ENCODE data around the gene VPS37C.
"Not testable (repeated sequence)": the region's sequence is repeated elsewhere in the genome, so short reads cannot be mapped to it uniquely, and the experiment has no call there.

The VPS37C gene

DNA sequence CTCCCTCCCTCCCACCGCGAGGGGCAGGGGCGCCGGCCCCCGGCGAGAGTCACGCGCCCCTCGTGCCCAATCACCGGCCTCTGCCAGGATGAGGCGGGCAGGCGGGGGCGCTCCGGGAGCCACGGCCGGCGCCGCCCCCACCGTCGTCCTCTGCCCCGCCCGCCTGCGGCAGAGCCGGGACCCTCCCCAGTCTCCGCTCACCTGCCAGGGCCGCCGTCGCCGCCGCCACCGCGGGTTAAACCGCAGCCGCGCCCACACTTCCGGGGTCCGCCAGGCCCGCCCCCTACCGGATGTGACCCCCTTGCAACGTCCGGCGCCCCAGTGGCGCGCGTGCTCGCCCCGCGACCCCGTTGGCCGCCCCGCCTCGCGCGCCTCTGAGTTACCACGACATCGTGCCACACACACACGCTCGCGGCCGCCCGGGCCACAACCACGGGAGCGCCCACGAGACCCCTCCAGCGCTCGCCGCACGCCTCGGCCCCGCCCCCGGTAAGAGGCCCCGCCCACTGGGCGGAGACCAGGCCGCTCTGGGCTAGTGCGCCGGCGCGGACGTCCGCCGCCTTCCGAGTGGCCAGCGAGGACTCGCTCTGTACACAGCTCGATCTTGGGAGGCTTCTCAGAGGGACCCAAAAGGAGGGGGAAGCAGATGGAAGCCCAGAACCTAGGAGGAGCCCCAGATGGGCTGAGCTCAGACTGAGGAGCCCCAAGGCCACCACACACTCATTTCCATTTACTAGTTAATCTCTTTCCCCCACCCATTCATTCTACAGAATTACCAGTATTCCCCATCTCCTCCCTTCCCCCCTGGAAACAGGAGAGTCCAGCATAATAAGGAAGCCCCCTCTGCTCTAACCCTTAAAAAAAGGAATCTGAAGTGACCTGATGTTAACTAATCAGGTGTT, at the start of gene VPS37C:
VPS37C (minus strand) TSS at position 237 of the 902 bp plus-strand sequence. CDS start 22,597 bp downstream, outside the sequence.
- DNase-seq: peak; percentile 90

DNA sequence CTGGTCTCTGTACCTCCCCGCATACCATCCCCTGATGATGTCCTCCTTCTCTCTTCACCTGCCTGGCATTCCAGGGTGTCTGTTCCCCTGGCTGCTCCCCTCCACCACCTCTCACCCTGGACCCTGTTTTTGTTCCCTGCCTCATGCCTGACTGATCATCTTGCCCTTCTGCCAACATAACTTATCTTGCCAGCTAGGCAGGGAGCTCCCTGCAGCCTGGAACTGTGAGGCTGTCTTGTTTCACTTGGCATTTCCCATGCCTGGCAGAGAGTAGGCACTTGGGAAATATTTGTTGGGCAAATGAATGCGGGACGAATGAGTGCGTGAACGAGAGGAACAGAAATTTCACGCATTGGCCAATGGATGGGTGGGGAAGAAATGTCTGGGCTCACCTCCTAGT, 49.4 kb upstream of the VPS37C start:
- DNase-seq: not testable (repeated sequence)

DNA sequence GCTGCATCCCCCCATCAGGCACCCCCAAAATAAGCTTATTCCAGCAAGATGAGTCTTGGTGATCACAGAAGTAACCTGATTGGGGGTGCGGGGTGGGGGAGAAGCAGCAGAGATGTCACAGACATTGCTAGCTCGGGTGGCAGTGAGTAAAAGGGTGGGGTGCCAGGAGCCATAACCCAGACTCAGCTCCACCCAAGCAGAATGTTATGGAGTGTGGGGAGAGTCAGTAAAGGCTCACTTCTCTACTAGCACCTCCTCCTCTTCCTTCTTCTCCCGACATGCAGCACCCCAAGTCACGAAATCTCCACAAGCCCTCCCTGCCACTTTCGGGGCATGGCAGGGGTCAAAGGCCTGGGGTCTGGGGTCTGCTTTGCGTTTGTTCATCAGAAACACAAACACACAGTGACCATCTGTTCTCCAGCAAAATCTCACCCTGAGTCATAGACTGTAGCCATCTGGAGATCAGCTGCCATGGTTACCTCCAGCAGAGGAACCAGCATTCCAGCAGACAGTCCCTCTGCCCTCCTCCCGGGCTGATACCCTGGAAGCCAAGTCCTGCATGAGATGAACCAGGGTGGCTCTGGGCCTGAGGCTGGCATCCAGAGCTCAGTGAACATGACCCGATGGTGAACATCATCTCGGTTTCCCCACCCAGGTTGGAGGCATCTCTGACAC, 46.5 kb upstream of the VPS37C start:
- DNase-seq: not testable (repeated sequence)

DNA sequence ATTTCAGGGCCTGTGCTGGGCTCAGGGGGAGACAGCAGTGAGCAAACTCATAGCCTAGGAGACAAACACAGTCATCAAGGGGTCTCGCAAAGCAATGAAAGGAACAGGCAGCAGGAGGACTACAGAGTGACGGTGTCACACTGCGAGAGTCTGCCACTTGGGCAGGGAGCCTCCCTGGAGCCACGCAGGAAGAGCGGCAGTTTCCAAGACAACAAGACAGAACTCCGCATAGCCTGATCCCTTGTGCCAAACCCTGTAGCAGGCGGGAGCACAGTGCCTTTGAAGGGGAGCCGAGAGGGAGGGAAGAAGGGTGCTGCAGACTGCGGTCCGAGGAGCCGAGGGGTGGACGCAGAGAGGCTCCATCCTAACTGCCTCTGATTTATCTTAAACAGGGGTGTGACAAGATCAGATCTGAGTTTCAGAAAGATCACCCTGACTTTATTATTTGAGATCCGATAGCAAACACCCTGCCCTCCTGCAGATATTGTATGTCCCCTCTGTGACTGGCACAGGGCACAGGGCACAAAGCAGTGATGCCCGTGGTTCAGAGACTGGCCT, 43.4 kb upstream of the VPS37C start:
- not testable (repeated sequence) for DNase-seq

DNA sequence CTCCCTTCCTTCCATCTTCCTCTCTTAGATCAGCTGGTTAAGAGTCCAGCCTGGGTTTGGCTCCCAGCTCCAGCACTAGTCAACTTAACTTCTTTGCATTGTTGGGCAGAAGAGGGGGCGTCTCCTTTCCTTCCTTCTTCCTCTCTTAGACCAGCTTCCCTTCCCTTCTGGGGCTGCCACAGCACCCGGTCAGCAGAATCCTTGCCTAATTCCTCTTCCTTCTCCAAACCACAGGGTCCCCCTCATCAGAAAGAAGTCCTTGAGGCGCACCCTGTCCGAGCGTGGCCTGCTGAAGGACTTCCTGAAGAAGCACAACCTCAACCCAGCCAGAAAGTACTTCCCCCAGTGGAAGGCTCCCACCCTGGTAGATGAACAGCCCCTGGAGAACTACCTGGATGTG, 42.6 kb upstream of the VPS37C start:
- not testable (repeated sequence) for DNase-seq

DNA sequence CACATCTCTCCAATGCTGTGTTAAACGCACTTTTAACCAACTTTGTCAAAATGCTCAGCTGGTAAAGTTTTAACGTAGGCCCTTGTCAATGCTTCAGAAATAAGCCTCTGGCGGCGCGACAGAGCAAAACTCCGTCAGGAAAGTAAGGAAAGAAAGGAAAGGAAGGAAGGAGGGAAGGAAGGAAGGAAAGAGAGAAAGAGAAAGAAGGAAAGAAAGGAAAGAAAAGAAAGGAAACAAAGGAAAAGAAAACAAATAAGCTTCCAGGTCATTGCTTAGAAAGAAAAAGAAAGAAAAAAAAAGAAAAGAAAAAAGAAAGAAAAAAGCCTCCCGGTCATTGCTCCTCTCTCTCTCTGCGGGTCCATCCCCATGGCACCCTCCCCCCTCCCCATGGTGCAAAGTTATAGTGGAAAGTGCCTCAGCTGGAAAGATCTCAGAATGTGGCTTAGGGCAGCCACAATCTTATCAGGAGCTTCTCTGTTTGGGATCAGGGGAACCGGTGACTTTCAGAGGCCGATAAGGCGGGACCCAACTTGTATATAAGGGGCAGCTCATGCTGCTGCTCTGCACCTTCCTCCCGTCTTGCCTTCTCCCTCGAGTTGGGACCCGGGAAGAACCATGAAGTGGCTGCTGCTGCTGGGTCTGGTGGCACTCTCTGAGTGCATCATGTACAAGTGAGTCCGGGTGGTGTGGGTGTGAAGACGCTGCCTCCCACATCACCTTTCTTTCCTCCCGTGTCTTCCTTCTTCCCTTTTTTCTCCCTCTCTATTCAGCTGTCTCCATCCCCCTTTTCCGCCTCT, 41.9 kb upstream of the VPS37C start, which contains the start of gene PGA3:
PGA3 (plus strand) TSS at position 566 of the 797 bp plus-strand sequence; CDS start at position 616, 50 bp downstream.
- DNase-seq: not testable (repeated sequence)

DNA sequence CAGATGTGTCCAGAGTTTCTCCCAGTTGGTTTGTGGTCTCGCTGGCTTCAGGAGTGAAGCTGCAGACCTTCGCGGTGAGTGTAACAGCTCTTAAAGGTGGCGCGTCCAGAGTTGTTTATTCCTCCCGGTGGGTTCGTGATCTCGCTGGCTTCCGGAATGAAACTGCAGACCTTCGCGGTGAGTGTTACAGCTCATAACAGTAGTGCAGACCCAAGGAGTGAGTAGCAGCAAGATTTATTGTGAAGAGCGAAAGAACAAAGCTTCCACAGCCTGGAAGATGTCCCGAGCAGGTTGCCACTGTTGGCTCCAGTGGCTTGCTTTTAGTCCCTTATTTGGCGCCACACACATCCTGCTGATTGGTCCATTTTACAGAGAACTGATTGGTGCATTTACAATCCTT, 40.2 kb upstream of the VPS37C start:
- DNase-seq: no peak

DNA sequence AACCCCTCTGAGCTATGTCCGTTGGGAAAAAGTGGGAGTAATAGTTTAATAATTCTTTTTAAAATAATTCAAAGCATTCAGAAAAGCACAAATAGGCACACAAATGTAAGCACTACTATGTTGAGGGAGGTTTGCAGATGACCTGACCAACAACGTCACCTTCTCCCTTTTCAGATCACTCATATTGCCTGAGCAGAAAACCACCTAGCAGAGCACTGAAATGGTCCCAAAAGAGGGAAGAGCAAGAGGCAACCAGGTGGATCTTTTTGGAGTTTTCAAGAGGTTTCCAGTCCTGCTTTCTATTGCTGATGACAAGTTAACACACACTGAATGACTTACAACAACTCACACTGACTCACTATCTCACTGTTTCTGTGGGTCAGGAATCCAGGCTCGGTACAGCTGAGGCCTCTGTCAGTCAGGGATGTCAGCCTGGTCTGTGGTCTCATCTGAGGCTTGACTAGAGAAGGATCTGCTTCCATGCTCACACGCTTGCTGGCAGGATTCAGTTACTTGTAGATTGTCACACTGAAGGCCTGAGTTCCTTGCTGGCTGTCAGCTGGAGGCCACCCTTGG, 37.8 kb upstream of the VPS37C start:
- no peak for DNase-seq

DNA sequence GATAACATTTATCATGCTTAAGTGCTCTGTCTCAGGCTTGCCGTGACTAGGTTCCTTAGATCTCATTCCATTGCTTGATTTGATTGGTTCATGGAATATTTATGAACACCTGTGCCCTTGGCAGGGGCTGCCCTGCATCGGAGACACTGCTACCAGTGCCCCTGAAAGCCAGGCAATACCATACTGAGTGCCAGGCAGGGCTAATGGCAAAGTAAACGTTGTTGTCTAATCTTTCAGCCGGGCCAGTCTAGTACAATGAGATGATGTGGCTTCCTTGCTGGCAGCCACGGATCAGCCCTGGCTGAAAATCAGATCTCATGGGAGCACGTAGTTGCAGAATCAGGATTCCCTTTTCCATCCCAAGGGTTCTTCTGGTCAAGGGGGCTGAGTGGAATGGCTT, 37.1 kb upstream of the VPS37C start:
- DNase-seq: no peak

DNA sequence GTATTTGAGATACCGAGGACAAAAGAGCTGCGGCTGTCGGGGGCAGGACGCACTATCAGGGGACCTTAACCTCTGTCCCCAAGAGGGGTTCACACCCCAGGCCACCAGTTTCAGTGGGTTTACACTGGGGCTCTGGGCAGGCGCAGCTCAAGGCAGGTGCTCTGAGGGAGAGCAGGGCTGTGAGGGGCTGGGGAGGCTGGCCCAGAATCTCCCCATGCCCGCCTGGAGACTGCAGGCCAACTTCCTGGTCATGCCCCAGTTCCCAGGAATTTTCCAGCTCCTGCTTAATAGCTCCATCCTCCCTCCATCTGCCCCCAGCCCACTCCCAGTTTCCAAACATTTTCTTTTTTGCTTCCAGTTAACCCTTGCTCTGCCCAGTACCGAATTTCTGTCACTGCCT, 34.5 kb upstream of the VPS37C start:
- no peak for DNase-seq

DNA sequence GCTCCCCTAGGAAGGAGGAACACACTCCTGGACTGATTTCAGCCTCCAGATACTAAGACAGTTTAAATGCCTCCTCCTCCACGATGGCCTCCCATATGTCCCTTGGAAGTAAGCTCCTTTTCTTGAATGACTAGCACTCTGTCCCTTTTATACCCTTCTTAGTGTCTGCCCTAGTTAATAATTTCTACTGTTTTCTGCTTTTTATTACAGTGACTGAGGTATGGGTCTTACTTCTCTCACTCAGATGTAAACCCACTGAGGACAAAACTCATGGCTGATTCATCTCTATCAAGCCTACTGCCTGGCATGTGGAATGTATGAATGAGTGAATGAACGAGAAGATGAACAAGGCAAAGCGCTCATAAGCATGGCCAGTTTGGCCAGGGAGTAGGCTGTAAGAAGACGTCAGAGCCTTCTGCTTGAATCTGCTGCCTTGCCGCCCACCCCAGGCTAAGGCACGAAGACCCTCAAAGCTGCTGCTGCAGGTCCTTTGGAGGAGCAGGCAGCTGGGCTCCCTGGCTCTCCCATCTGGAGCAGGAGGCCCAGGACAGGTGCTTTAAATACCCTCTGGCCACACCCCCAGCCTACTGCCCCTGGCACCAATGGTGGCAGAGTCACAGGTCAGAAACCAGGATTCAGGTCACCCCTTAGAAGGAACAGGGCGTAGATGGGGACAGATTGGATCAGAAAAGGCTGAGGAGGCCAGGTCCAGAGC, 33.9 kb upstream of the VPS37C start:
- DNase-seq: no peak

DNA sequence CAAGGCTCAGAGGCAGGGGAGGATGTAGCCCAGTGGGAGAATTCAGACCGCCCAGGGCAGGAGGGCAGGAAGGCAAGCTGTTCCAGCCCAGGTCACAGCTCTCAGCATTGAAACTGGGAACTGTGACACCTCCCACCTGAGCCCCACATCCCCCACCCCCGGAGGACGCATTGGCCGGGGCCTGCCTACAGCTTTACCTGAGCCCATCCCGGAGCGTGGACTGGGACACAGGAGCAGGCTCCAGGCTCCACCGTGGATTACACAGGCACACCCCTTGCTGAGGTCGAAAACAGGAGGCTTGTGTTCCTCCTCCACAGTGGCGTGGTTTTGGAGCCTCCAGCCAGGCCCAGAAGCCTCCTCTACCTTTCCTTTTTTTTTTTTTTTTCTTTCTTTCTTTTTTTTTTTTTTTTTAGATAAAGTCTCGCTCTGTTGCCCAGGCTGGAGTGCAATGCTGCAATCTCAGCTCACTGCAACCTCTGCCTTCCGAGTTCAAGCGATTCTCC, 33.0 kb upstream of the VPS37C start:
- no peak for DNase-seq

DNA sequence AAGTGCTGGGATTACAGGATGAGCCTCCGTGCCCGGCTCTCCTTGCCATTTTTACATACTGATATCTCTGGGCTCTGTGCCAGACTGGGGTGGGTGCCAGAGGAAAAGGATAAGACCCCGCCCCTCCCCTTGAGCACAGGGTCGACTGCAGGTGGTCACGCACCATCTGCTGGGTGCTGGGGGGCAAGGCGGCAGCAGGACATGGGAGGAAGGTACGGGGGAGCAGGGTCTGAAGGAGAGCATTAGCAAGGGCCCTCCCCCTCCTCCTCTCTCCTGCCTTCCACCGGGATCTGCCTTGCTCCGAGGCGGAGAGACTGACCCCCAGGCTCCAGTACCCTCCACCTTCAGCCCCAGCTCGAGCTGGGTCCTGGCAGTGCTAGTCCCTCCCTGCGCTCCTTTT, 32.4 kb upstream of the VPS37C start:
- DNase-seq: no peak

DNA sequence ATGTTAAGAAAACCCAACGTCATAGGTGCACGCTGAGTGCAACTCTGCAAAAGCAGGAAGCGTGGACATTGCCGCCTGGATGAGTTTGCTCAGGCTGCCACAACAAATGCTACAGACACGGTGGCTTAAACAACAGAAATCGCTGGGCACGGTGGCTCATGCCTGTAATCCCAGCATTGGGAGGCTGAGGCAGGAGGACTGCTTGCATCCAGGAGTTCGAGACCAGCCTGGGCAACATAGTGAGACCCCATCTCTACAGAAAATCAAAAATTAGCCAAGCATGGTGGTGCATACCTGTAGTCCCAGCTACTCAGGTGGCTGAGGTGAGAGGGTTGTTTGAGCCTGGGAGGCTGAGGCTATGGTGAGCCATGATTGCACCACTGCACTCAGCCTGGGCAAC, 28.7 kb upstream of the VPS37C start:
- no peak for DNase-seq

DNA sequence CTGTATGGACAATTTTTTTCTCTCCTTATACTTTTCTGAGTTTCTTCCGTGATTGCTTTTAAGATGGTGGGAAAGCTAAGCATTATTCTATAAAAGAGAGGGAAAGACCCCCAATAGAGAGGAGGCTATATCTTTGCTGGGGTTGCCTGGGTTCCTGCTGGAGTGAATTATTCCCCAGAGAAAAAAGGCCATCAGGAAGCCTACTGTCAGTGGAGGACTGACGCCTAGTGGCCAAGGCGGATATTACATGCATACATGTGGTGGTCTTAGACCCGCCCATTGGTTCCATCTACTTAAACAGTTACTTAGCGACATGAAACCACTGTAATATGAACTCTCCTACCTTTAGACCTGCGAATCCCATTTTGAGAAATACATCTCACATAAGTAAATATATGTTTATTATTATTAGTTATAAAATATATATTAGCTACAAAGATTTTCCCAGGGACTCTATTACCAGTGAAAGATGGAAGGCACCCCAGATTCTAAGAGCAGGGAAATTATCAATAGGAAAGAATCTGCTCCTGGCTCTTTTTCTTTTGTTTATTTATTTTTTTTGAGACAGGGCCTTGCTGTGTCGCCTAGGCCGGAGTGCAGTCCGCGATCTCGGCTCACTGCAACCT, 26.4 kb upstream of the VPS37C start:
- DNase-seq: peak; percentile 87

DNA sequence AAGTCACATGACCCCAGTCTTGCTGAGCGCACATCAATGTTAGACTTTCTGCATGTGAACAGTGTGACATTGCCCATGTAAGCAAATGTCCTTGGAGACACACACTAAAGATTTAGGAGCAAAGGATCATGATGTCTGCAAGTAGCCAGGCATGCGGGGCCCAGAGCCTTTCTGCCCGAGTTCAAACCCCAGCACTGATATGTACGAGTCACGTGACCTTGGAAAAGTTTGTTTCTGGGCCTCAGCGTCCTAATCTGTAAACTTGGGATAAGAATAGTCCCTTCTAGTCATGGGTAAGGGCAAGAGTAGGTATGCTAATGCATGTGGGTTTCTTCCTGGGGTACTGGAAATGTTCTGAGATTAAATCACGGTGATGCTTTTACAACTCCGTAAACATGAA, 25.3 kb upstream of the VPS37C start:
- DNase-seq: no peak

DNA sequence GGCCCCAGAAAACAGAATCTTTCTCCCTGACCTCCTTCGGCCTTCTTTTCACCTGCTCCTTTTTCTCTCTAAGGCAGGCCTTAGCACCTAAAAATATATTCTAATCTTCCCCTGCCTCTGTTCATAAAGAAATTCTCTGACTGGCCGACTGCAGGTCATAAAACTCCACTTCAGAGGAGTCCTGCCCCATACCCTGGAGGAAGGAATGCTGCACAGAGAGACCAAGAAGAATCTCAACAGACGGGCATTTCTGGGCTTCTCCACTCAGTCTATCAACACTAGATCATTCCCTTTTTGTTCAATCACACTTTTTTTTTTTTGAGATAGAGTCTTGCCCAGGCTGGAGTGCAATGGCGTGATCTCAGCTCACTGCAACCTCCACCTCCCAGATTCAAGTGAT, 22.4 kb upstream of the VPS37C start:
- DNase-seq: no peak

DNA sequence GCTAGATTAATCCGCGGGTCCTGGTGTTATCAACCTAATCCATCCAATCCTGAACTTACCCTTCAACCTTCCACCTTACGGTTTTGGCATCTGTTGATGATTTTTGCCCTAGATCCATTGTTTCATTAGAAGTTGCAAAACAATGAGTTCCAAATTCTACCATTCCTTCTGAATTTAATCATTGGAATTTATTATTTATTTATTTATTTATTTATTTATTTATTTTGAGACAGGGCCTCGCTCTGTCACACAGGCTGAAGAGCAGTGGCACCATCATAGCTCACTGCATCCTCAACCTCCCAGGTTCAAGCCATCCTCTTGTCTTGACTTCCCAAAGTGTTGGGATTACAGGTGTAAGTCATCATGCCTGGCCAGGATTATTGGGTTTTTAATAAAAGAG, 20.3 kb upstream of the VPS37C start:
- DNase-seq: no peak

DNA sequence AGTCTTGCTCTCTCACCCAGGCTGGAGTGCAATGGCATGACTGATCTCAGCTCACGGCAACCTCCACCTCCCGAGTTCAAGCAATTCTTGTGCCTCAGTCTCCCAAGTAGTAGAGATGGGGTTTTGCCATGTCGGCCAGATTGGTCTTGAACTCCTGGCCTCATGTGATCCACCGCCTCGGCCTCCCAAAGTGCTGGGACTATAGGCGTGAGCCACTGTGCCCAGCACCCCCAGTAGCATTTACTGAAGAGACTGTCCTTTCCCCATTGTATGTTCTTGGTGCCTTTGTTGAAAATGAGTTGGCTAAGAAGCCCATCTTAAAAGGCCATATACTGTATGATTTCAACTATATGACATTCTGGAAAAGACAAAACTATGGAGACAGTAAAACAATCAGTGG, 19.0 kb upstream of the VPS37C start:
- not testable (repeated sequence) for DNase-seq

DNA sequence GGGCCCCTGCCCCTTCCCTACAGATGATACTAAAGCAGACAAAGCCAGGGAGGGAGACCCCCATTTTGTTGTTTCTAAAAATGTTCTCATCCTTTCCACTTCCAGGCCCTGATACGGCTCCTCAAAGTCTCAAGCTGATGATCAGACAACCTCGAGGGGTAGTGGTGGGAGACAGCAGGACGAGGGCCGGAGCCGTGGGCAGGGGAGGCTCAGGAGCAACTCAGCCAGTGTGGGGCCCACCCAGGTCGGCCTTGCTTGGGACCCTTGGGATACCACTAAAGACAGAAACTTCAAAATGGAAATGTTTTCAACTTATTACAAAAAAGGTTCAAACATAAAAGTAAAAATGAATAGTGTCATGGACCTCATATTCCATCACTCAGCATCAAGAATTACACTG, 15.2 kb upstream of the VPS37C start:
- DNase-seq: no peak

DNA sequence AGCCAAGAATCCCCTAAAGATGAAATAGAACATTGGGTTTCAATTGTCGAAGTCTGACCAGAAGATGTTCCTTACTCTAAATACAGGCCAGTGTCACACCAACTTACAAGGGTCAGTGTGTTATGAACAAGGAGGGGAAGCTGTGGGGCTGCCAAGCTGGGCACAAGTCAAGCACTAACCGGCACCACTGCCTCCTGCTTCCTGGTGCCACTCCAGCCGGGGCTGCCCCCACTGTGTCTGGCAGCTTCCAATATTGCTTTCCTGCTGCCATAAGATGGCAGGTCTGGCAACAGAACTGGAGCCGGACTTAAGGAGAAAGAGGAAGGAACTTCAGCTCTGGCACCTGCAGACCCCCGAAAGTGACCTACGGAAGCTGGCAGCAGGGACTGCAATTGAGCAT, 13.7 kb upstream of the VPS37C start:
- DNase-seq: no peak

Data from activated CD8-positive, alpha-beta memory T cell treated with anti-CD3 and anti-CD28 coated beads, Interleukin-2, amount 50 U/mL, for 4 hours (primary cell).